Measurements from ENCODE around the gene CENPK. TPM values are rescaled to one million over a fixed set of nuclear protein-coding genes. Genes with fewer than 3 reads are reported as not detected.

Gene CENPK
- total RNA-seq, 1 experiment from 2014 or later: 8.6 TPM

- Histone ChIP-seq H3K27ac (ENCODE audit: low read length) (no peak overlapping the region), H2AFZ (ENCODE audit: low read length) (no peak overlapping the region)
Observed at GRCh38 chr5:65535529-65535987, 27.4 kb downstream of the CENPK start.

GRCh38 chr5:65530904-65531303, 32.1 kb downstream of the CENPK start:
- ChIA-PET CTCF (no interaction called here), POLR2A (ENCODE audit: unreplicated experiment) (no interaction called here)
- Histone ChIP-seq H3K36me3 (ENCODE audit: low read depth, low read length) (no peaks in the 10 kb centered on the region), H3F3A (ENCODE audit: low read length, unreplicated experiment) (no peaks in the 10 kb centered on the region), H3K9me3 (ENCODE audit: low read length) (no peaks in the 10 kb centered on the region), H3K9me2 (replicated peaks; ENCODE audit: low read length) (no peaks in the 10 kb centered on the region), H4K20me1 (ENCODE audit: low read length) (no peaks in the 10 kb centered on the region), H3K79me2 (ENCODE audit: low read length) (no peaks in the 10 kb centered on the region), H3K4me2 (ENCODE audit: low read length) (no peak overlapping the region), H3K4me1 (ENCODE audit: insufficient read depth, low read length) (no peaks in the 10 kb centered on the region), H3K27ac (ENCODE audit: low read length) (no peak overlapping the region), H3K27me3 (ENCODE audit: low read length) (no peaks in the 10 kb centered on the region), H3K4me3 (ENCODE audit: low read length) (no peak overlapping the region), H2AFZ (ENCODE audit: low read length) (no peak overlapping the region), H3K9ac (ENCODE audit: low read length) (no peak overlapping the region)
- no TSS peak for BruUV-seq (replicated peaks)
- no peak for TF ChIP-seq EZH2phosphoT487 (IDR thresholded peaks at IDR 0.05; ENCODE audit: borderline replicate concordance, low read length)
- TF ChIP-seq EZH2 (IDR thresholded peaks at IDR 0.05; ENCODE audit: low read length, unreplicated experiment): no peak
- TF ChIP-seq CTCF (conservative IDR thresholded peaks at IDR 0.05; ENCODE audit: low read depth, low read length): no peak
- DNase-seq (no peak), ATAC-seq (no peak)
- intact Hi-C loops (cut with micrococcal nuclease): no loop called here

More at GRCh38 chr5:65535529-65535987, 27.4 kb downstream of the CENPK start:
- H3F3A ChIP-seq (ENCODE audit: low read length, unreplicated experiment): no peaks in the 10 kb centered on the region
- H3K4me3 ChIP-seq (ENCODE audit: low read length): no peak overlapping the region
- no peak for ATAC-seq
- DNase-seq: no peak
- TF ChIP-seq CTCF (conservative IDR thresholded peaks at IDR 0.05; ENCODE audit: low read depth, low read length) (no peak), EZH2 (IDR thresholded peaks at IDR 0.05; ENCODE audit: low read length, unreplicated experiment) (no peak), EZH2phosphoT487 (IDR thresholded peaks at IDR 0.05; ENCODE audit: borderline replicate concordance, low read length) (no peak)
- intact Hi-C loops (cut with micrococcal nuclease): no loop called here
- H3K4me1 ChIP-seq (ENCODE audit: insufficient read depth, low read length): no peaks in the 10 kb centered on the region
- H3K36me3 ChIP-seq (ENCODE audit: low read depth, low read length): no peaks in the 10 kb centered on the region
- no peaks in the 10 kb centered on the region for H3K9me2 ChIP-seq (replicated peaks; ENCODE audit: low read length)
- H3K9me3 ChIP-seq (ENCODE audit: low read length): no peaks in the 10 kb centered on the region
- POLR2A ChIA-PET (ENCODE audit: unreplicated experiment): no interaction called here
- no peaks in the 10 kb centered on the region for H3K79me2 ChIP-seq (ENCODE audit: low read length)
- no peaks in the 10 kb centered on the region for H3K27me3 ChIP-seq (ENCODE audit: low read length)
- CTCF ChIA-PET: no interaction called here
- BruUV-seq (replicated peaks): no TSS peak
- no peak overlapping the region for H3K4me2 ChIP-seq (ENCODE audit: low read length)
- no peak overlapping the region for H3K9ac ChIP-seq (ENCODE audit: low read length)
- no peaks in the 10 kb centered on the region for H4K20me1 ChIP-seq (ENCODE audit: low read length)

- no peaks in the 10 kb centered on the region for H3K79me2 ChIP-seq (ENCODE audit: low read length)
- H3K9ac ChIP-seq (ENCODE audit: low read length): no peak overlapping the region
- ATAC-seq: no peak
- ChIA-PET POLR2A (ENCODE audit: unreplicated experiment) (no interaction called here), CTCF (no interaction called here)
- no peaks in the 10 kb centered on the region for H3K27me3 ChIP-seq (ENCODE audit: low read length)
- H3K36me3 ChIP-seq (ENCODE audit: low read depth, low read length): no peaks in the 10 kb centered on the region
- no peaks in the 10 kb centered on the region for H3K4me1 ChIP-seq (ENCODE audit: insufficient read depth, low read length)
- no peaks in the 10 kb centered on the region for H4K20me1 ChIP-seq (ENCODE audit: low read length)
- intact Hi-C loops (cut with micrococcal nuclease): no loop called here
- DNase-seq: no peak
- H3K9me3 ChIP-seq (ENCODE audit: low read length): no peaks in the 10 kb centered on the region
- TF ChIP-seq EZH2phosphoT487 (IDR thresholded peaks at IDR 0.05; ENCODE audit: borderline replicate concordance, low read length) (no peak), EZH2 (IDR thresholded peaks at IDR 0.05; ENCODE audit: low read length, unreplicated experiment) (no peak), CTCF (conservative IDR thresholded peaks at IDR 0.05; ENCODE audit: low read depth, low read length) (no peak)
- H3K4me2 ChIP-seq (ENCODE audit: low read length): no peak overlapping the region
- H3K27ac ChIP-seq (ENCODE audit: low read length): no peak overlapping the region
- no peaks in the 10 kb centered on the region for H3K9me2 ChIP-seq (replicated peaks; ENCODE audit: low read length)
- BruUV-seq (replicated peaks): no TSS peak
- no peaks in the 10 kb centered on the region for H3F3A ChIP-seq (ENCODE audit: low read length, unreplicated experiment)
- H3K4me3 ChIP-seq (ENCODE audit: low read length): no peak overlapping the region
- no peak overlapping the region for H2AFZ ChIP-seq (ENCODE audit: low read length)
Observed at GRCh38 chr5:65525726-65526125, 37.2 kb downstream of the CENPK start.
